ENCODE results near the gene API5.

DNA sequence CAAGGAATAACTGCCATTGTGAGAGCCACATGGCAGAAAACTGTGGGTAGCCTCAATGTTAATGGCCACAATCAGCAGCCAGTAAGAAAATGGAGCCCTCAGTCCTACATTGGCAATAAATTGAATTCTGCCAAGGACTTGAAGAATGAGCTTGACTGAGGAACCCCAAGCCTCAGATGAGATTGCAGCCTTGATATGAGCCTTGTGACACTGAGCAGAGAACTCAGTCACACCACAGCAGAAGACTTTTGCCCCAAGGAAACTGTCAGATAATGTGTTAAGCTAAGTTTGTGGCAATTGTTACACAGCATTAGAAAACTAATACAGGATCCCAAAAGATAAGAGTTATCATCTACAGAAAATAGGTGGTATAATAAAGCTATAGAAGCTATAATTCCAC is 44.5 kb downstream of the API5 start:
- TF ChIP-seq, protein P1, sequence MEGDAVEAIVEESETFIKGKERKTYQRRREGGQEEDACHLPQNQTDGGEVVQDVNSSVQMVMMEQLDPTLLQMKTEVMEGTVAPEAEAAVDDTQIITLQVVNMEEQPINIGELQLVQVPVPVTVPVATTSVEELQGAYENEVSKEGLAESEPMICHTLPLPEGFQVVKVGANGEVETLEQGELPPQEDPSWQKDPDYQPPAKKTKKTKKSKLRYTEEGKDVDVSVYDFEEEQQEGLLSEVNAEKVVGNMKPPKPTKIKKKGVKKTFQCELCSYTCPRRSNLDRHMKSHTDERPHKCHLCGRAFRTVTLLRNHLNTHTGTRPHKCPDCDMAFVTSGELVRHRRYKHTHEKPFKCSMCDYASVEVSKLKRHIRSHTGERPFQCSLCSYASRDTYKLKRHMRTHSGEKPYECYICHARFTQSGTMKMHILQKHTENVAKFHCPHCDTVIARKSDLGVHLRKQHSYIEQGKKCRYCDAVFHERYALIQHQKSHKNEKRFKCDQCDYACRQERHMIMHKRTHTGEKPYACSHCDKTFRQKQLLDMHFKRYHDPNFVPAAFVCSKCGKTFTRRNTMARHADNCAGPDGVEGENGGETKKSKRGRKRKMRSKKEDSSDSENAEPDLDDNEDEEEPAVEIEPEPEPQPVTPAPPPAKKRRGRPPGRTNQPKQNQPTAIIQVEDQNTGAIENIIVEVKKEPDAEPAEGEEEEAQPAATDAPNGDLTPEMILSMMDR (IDR thresholded peaks at IDR 0.05; ENCODE audit: low read length), result no peak
- TF ChIP-seq EZH2 (IDR thresholded peaks at IDR 0.05; ENCODE audit: borderline replicate concordance, low read length), result no peak
